Ishikawa (cell line): ENCODE data around the gene DSC2.

Experiments used
- CEBPB ChIP-seq: IDR thresholded peaks from 2 replicates; pipeline ENCODE4 v1.6.1; 2012
- CREB1 ChIP-seq: IDR thresholded peaks from 2 replicates; pipeline ENCODE4 v1.6.1; 2012; ENCODE audit warnings: low read depth
- EGR1 ChIP-seq: IDR thresholded peaks from 2 replicates; pipeline ENCODE4 v1.6.1; 2012
- EP300 ChIP-seq: IDR thresholded peaks from 2 replicates; pipeline ENCODE4 v1.6.1; 2012; ENCODE audit warnings: borderline replicate concordance
- RAD21 ChIP-seq: IDR thresholded peaks from 2 replicates; pipeline ENCODE4 v1.6.1; 2012; ENCODE audit warnings: low read depth
- REST ChIP-seq: IDR thresholded peaks from 2 replicates; pipeline ENCODE4 v1.6.1; 2012; ENCODE audit warnings: low read depth, mild to moderate bottlenecking
- TAF1 ChIP-seq: IDR thresholded peaks from 2 replicates; pipeline ENCODE4 v1.6.1; 2012; ENCODE audit warnings: low read depth, mild to moderate bottlenecking
- TCF12 ChIP-seq: IDR thresholded peaks from 2 replicates; pipeline ENCODE4 v1.6.1; 2012; ENCODE audit warnings: low read depth
- TEAD4 ChIP-seq: IDR thresholded peaks from 2 replicates; pipeline ENCODE4 v1.6.1; 2012
- YY1 ChIP-seq: IDR thresholded peaks from 2 replicates; pipeline ENCODE4 v1.6.1; 2012; ENCODE audit warnings: low read depth
- ZBTB7A ChIP-seq: IDR thresholded peaks from 2 replicates; pipeline ENCODE4 v1.6.1; 2012; ENCODE audit warnings: low read depth
- TF ChIP-seq, protein P1 (sequence below): IDR thresholded peaks from 2 replicates; pipeline ENCODE4 v1.6.1; 2012

- TF ChIP-seq CEBPB (no peak), RAD21 (no peak), TCF12 (no peak), TEAD4 (no peak), YY1 (no peak), CREB1 (no peak), TAF1 (no peak), REST (no peak), EP300 (no peak), EGR1 (no peak), ZBTB7A (no peak)
- TF ChIP-seq, protein P1, sequence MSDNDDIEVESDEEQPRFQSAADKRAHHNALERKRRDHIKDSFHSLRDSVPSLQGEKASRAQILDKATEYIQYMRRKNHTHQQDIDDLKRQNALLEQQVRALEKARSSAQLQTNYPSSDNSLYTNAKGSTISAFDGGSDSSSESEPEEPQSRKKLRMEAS: no peak
Observed at GRCh38 chr18:31041271-31042083, 60.7 kb downstream of the DSC2 start.
